SK-N-SH (cell line): ENCODE results near the gene DCBLD1. TPM values are rescaled to one million over a fixed set of nuclear protein-coding genes. Genes with fewer than 3 reads are reported as not detected.

Experiments
- CTCF ChIA-PET: fragments of 300-600, 350-600 bp; formaldehyde crosslinking; extraction: SDS; loops from one replicate; lab custom pipeline; 2021; lab: Yijun Ruan, JAX
- POLR2A ChIA-PET: fragments of 350-600 bp; sonication (Branson Sonifier 250); formaldehyde crosslinking; extraction: SDS; loops from one replicate; lab custom pipeline; 2020; ENCODE audit warnings: antibody characterized with exemption, inconsistent platforms; lab: Yijun Ruan, JAX
- DNase-seq: peaks from one replicate; pipeline ENCODE4 v3.0.0; 2012
- H2AFZ ChIP-seq: fragments of 200-600 bp; sonication (generic); 2 replicates; pipeline ENCODE4 v1.8.1; 2016; ENCODE audit warnings: antibody characterized with exemption, mild to moderate bottlenecking, low read depth
- H3F3A ChIP-seq: fragments of 200-600 bp; sonication (generic); replicated peaks from 2 replicates; pipeline ENCODE3; 2016; ENCODE audit warnings: antibody characterized with exemption, mild to moderate bottlenecking; ENCODE audit not compliant: insufficient read depth
- H3K27ac ChIP-seq, 2 experiments: fragments of 200-500 bp in 1 of 2; fragments of 200-600 bp in 1 of 2; sonication (Bioruptor generic) in 1 of 2; sonication (generic), shearing (Covaris generic) in 1 of 2; 2 replicates each; pipeline versions ENCODE4 v1.5.1 to v1.6.1; 2014 to 2016; ENCODE audit warnings: low read depth in 2 of 2, inconsistent platforms in 1 of 2, low read length in 1 of 2, mild to moderate bottlenecking in 1 of 2, mixed read lengths in 1 of 2
- H3K27me3 ChIP-seq: fragments of 200-600 bp; sonication (generic), shearing (Covaris generic); 2 replicates; pipeline ENCODE4 v1.6.1; 2016; ENCODE audit warnings: mixed run types; ENCODE audit not compliant: insufficient read depth
- H3K36me3 ChIP-seq, 2 experiments: fragments of 200-500 bp in 1 of 2; fragments of 200-600 bp in 1 of 2; sonication (Bioruptor generic) in 1 of 2; sonication (generic) in 1 of 2; replicated peaks in 1 of 2; 2 replicates each; pipeline versions ENCODE3 to v1.5.1; 2014 to 2016; ENCODE audit warnings: low read length in 1 of 2, mild to moderate bottlenecking in 1 of 2; ENCODE audit not compliant: insufficient read depth in 2 of 2, control insufficient read depth in 1 of 2
- H3K4me1 ChIP-seq, 2 experiments: fragments of 200-500 bp in 1 of 2; fragments of 200-600 bp in 1 of 2; sonication (Bioruptor generic) in 1 of 2; sonication (generic), shearing (Covaris generic) in 1 of 2; 2 replicates each; pipeline versions ENCODE4 v1.5.1 to v1.6.1; 2014 to 2016; ENCODE audit warnings: low read depth in 1 of 2, low read length in 1 of 2, mixed run types in 1 of 2; ENCODE audit not compliant: insufficient read depth in 2 of 2, control insufficient read depth in 1 of 2
- H3K4me2 ChIP-seq: fragments of 200-600 bp; sonication (generic), shearing (Covaris generic); 2 replicates; pipeline ENCODE4 v1.6.1; 2017; ENCODE audit warnings: mixed run types
- H3K4me3 ChIP-seq, 2 experiments: fragments of 200-500 bp in 1 of 2; fragments of 200-600 bp in 1 of 2; sonication (Bioruptor generic) in 1 of 2; sonication (generic), shearing (Covaris generic) in 1 of 2; 2 replicates each; pipeline versions ENCODE4 v1.5.1 to v1.8.1; 2014 to 2016; ENCODE audit warnings: low read depth in 2 of 2, inconsistent platforms in 1 of 2, low read length in 1 of 2, mild to moderate bottlenecking in 1 of 2, mixed read lengths in 1 of 2, moderate library complexity in 1 of 2
- H3K79me2 ChIP-seq: fragments of 200-600 bp; sonication (generic); 2 replicates; pipeline ENCODE4 v1.8.1; 2017; ENCODE audit warnings: mild to moderate bottlenecking; ENCODE audit not compliant: insufficient read depth
- H3K9ac ChIP-seq: fragments of 200-600 bp; sonication (generic); 2 replicates; pipeline ENCODE4 v1.6.1; 2017; ENCODE audit warnings: mixed run types
- H3K9me2 ChIP-seq: fragments of 200-600 bp; sonication (generic); 2 replicates; pipeline ENCODE4 v1.6.1; 2017; ENCODE audit warnings: mixed run types
- H3K9me3 ChIP-seq: fragments of 200-600 bp; sonication (generic); 2 replicates; pipeline ENCODE4 v1.6.1; 2017; ENCODE audit warnings: mixed run types, mild to moderate bottlenecking, moderate library complexity
- H4K20me1 ChIP-seq: fragments of 200-600 bp; sonication (generic); 2 replicates; pipeline ENCODE4 v1.6.1; 2017; ENCODE audit warnings: mild to moderate bottlenecking, mixed run types; ENCODE audit not compliant: insufficient read depth
- ELF1 ChIP-seq: IDR thresholded peaks from 2 replicates; pipeline ENCODE4 v1.4.0; 2012
- EZH2phosphoT487 ChIP-seq: fragments of 200-600 bp; sonication (generic); IDR thresholded peaks from 2 replicates; pipeline ENCODE4 v1.6.1; 2017; ENCODE audit warnings: low read depth, mixed run types, mild to moderate bottlenecking, antibody characterized with exemption, moderate library complexity, borderline replicate concordance
- FOSL2 ChIP-seq: IDR thresholded peaks from 2 replicates; pipeline ENCODE4 v1.4.0; 2012; ENCODE audit warnings: low read depth, mild to moderate bottlenecking, moderate library complexity, borderline replicate concordance
- FOXJ3 ChIP-seq: sonication (generic); formaldehyde crosslinking; IDR thresholded peaks from 2 replicates; pipeline ENCODE4 v1.5.1; 2020; ENCODE audit warnings: mild to moderate bottlenecking, missing genetic modification reagents
- JUND ChIP-seq: IDR thresholded peaks from 2 replicates; pipeline ENCODE4 v1.4.0; 2012
- MEF2A ChIP-seq: IDR thresholded peaks from 2 replicates; pipeline ENCODE4 v1.4.0; 2012; ENCODE audit warnings: low read depth, borderline replicate concordance
- MXI1 ChIP-seq: IDR thresholded peaks from 2 replicates; pipeline ENCODE4 v1.6.1; 2012; ENCODE audit warnings: mild to moderate bottlenecking, low read depth, low read length, improper control_type of control experiment
- RXRA ChIP-seq: IDR thresholded peaks from 2 replicates; pipeline ENCODE4 v1.4.0; 2012; ENCODE audit warnings: low read depth, mild to moderate bottlenecking, borderline replicate concordance
- SIN3A ChIP-seq: IDR thresholded peaks from 2 replicates; pipeline ENCODE4 v1.6.1; 2012; ENCODE audit warnings: low read depth, mild to moderate bottlenecking, low read length, moderate library complexity, borderline replicate concordance
- SMC3 ChIP-seq: IDR thresholded peaks from 2 replicates; pipeline ENCODE4 v1.6.1; 2012; ENCODE audit warnings: low read depth, low read length, improper control_type of control experiment
- TCF12 ChIP-seq: IDR thresholded peaks from 2 replicates; pipeline ENCODE4 v1.4.0; 2012
- TEAD4 ChIP-seq: IDR thresholded peaks from 2 replicates; pipeline ENCODE4 v1.4.0; 2012; ENCODE audit warnings: mild to moderate bottlenecking, borderline replicate concordance; ENCODE audit not compliant: insufficient read depth
- YY1 ChIP-seq: IDR thresholded peaks from 2 replicates; pipeline ENCODE4 v1.4.0; 2012; ENCODE audit warnings: low read depth, mild to moderate bottlenecking
- WGBS: methylation state at CpG from one replicate; pipeline ENCODE4 v1.1.6; 2017; ENCODE audit warnings: low lambda C conversion rate; 5-methylcytosine and 5-hydroxymethylcytosine counted together
- polyA plus RNA-seq, 3 experiments: library from polyadenylated mRNA; depleted of rRNA; stranded (reverse); fragments of >200 nt; gene quantifications; 2 replicates each; pipeline ENCODE4 v1.2.3, GENCODE V29; 2012
- TF ChIP-seq, protein P1 (sequence below): IDR thresholded peaks from 2 replicates; pipeline ENCODE4 v1.4.0; 2012; ENCODE audit warnings: low read depth, borderline replicate concordance
- TF ChIP-seq, protein P2 (sequence below): fragments of 200-600 bp; sonication (generic); IDR thresholded peaks from 2 replicates; pipeline ENCODE4 v1.6.1; 2017; ENCODE audit warnings: antibody characterized with exemption, mild to moderate bottlenecking, moderate library complexity
- TF ChIP-seq, protein P3 (sequence below): IDR thresholded peaks from 2 replicates; pipeline ENCODE4 v1.4.0; 2012; ENCODE audit warnings: low read depth

Gene DCBLD1
- polyA plus RNA-seq, 1 of the 3 experiments (the other 2 are of a cell fraction) = 82.2 TPM

DNA sequence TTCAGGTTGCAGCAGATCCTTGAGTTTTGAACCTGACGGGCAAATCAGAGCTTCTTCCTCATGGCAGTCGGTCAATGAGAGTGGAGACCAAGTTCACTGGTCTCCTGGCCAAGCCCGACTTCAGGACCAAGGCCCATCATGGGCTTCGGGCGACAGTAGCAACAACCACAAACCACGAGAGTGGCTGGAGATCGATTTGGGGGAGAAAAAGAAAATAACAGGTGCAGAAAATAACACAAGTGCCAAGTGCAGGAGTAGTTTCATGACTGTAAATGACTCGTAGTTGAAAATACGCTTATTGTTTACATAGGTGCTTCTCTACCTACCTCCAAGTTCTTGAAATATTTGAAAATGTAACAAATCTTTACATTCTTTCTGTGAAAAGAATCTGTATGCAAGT, 56.1 kb downstream of the DCBLD1 start:
- TF ChIP-seq SIN3A (no peak), EZH2phosphoT487 (no peak), SMC3 (no peak), MEF2A (no peak), ELF1 (no peak), MXI1 (no peak), TCF12 (no peak), FOXJ3 (CRISPR knock-in tag) (no peak), TEAD4 (no peak), JUND (no peak)
- TF ChIP-seq, protein P1, sequence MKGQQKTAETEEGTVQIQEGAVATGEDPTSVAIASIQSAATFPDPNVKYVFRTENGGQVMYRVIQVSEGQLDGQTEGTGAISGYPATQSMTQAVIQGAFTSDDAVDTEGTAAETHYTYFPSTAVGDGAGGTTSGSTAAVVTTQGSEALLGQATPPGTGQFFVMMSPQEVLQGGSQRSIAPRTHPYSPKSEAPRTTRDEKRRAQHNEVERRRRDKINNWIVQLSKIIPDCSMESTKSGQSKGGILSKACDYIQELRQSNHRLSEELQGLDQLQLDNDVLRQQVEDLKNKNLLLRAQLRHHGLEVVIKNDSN = no peak
- H3K4me1 ChIP-seq = peaks cover 0 to 9% of the 10 kb centered on the region in 2 experiments; a peak in 2 of 4 replicates
- no peaks in the 10 kb centered on the region for H3K9me2 ChIP-seq
- no peak overlapping the region for H3K9ac ChIP-seq
- no peak overlapping the region for H3K4me2 ChIP-seq
- no peak for DNase-seq
- no peaks in the 10 kb centered on the region for H3K27me3 ChIP-seq
- H3K27ac ChIP-seq = no peak overlapping the region; a peak in 1 of 4 replicates
- ChIA-PET CTCF (interaction anchor here (0.6 to 2.1 kb wide), 3 partner anchors 17 to 89 kb away, joined by 4 to 7 read pairs (median 4); no protein-coding TSS in a partner anchor), POLR2A (no interaction called here)
- no peaks in the 10 kb centered on the region for H3K9me3 ChIP-seq
- peaks cover 39% of the 10 kb centered on the region for H3K79me2 ChIP-seq
- 60% methylated on average over 9 of the region's 9 CpGs for WGBS
- H3K4me3 ChIP-seq = no peak overlapping the region
- H4K20me1 ChIP-seq = no peaks in the 10 kb centered on the region
- H3F3A ChIP-seq = peaks cover 40% of the 10 kb centered on the region
- peaks cover 46 to 83% of the 10 kb centered on the region in 2 experiments for H3K36me3 ChIP-seq
- no peak overlapping the region for H2AFZ ChIP-seq

GRCh38 chr6:117540670-117541069, 58.2 kb downstream of the DCBLD1 start:
- Histone ChIP-seq H3K9me3 (no peaks in the 10 kb centered on the region), H3K79me2 (peaks cover 28% of the 10 kb centered on the region), H3K36me3 (peaks cover 41 to 88% of the 10 kb centered on the region in 2 experiments), H3F3A (peaks cover 58% of the 10 kb centered on the region), H3K4me2 (no peak overlapping the region), H3K27me3 (no peaks in the 10 kb centered on the region), H3K9ac (no peak overlapping the region), H3K4me3 (no peak overlapping the region), H3K4me1 (peaks cover 0 to 15% of the 10 kb centered on the region in 2 experiments), H3K27ac (no peak overlapping the region), H3K9me2 (no peaks in the 10 kb centered on the region), H4K20me1 (no peaks in the 10 kb centered on the region), H2AFZ (no peak overlapping the region)
- CTCF ChIA-PET = interaction anchor here (1.4 kb wide), 1 partner anchor 15 kb away, joined by 4 read pairs; no protein-coding TSS in a partner anchor
- no peak for DNase-seq
- POLR2A ChIA-PET = no interaction called here
- WGBS = 65% methylated on average over 5 of the region's 8 CpGs
- TF ChIP-seq, protein P2, sequence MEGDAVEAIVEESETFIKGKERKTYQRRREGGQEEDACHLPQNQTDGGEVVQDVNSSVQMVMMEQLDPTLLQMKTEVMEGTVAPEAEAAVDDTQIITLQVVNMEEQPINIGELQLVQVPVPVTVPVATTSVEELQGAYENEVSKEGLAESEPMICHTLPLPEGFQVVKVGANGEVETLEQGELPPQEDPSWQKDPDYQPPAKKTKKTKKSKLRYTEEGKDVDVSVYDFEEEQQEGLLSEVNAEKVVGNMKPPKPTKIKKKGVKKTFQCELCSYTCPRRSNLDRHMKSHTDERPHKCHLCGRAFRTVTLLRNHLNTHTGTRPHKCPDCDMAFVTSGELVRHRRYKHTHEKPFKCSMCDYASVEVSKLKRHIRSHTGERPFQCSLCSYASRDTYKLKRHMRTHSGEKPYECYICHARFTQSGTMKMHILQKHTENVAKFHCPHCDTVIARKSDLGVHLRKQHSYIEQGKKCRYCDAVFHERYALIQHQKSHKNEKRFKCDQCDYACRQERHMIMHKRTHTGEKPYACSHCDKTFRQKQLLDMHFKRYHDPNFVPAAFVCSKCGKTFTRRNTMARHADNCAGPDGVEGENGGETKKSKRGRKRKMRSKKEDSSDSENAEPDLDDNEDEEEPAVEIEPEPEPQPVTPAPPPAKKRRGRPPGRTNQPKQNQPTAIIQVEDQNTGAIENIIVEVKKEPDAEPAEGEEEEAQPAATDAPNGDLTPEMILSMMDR = no peak
- TF ChIP-seq, protein P3, sequence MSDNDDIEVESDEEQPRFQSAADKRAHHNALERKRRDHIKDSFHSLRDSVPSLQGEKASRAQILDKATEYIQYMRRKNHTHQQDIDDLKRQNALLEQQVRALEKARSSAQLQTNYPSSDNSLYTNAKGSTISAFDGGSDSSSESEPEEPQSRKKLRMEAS = no peak
- TF ChIP-seq FOSL2 (no peak), YY1 (no peak), ELF1 (no peak), RXRA (no peak)
